ENCODE data around the gene UBD.

UBD gene

GRCh38 chr6:29522227-29522626, 37.3 kb downstream of the UBD start:
- DNase-seq (ENCODE audit: low read depth in 2 of 2): no peak

- DNase-seq (ENCODE audit: low read depth in 2 of 2): no peak
These were observed 38.4 kb downstream of the UBD start for GRCh38 chr6:29521006-29521680.

GRCh38 chr6:29520232-29520631, 39.3 kb downstream of the UBD start:
- no peak for DNase-seq (ENCODE audit: low read depth in 2 of 2)

- DNase-seq (ENCODE audit: low read depth in 2 of 2): no peak
These were observed 40.1 kb downstream of the UBD start for GRCh38 chr6:29519291-29520010.

GRCh38 chr6:29517728-29518440, 41.6 kb downstream of the UBD start:
- no peak for DNase-seq (ENCODE audit: low read depth in 2 of 2)

DNA sequence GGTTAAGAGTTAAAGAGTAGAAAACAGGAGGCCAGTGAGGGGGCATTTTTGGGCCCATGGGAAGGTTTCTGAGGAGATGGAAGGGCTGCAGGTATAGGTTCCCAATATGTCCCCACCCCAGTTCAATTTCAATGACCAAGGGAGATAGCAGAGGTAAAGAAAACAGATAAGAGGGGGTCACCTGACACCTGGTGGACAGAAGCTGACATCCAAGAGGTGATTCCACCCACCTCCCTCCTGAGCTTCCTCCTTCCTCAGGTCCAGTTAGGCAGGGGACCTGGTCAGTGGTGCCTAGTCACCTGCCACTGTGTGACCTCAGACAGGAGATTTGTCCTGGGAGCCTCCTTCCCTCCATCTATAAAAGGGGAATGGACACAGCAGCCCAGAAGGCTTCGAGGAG, 42.3 kb downstream of the UBD start:
- no peak for DNase-seq (ENCODE audit: low read depth in 2 of 2)

GRCh38 chr6:29516108-29516507, 43.4 kb downstream of the UBD start:
- DNase-seq (ENCODE audit: low read depth in 2 of 2): peak in 1 of 2 donors; percentile 5

GRCh38 chr6:29510746-29511300, 48.7 kb downstream of the UBD start:
- no peak for DNase-seq (ENCODE audit: low read depth in 2 of 2)

GRCh38 chr6:29510202-29510601, 49.3 kb downstream of the UBD start:
- no peak for DNase-seq (ENCODE audit: low read depth in 2 of 2)

- DNase-seq (ENCODE audit: low read depth in 2 of 2): no peak
These were observed 49.8 kb downstream of the UBD start for GRCh38 chr6:29509711-29510110.

- DNase-seq (ENCODE audit: low read depth in 2 of 2): no peak
These were observed 50.3 kb downstream of the UBD start for GRCh38 chr6:29509239-29509638.

- no peak for DNase-seq (ENCODE audit: low read depth in 2 of 2)
These were observed 52.2 kb downstream of the UBD start for GRCh38 chr6:29507319-29507718.

DNA sequence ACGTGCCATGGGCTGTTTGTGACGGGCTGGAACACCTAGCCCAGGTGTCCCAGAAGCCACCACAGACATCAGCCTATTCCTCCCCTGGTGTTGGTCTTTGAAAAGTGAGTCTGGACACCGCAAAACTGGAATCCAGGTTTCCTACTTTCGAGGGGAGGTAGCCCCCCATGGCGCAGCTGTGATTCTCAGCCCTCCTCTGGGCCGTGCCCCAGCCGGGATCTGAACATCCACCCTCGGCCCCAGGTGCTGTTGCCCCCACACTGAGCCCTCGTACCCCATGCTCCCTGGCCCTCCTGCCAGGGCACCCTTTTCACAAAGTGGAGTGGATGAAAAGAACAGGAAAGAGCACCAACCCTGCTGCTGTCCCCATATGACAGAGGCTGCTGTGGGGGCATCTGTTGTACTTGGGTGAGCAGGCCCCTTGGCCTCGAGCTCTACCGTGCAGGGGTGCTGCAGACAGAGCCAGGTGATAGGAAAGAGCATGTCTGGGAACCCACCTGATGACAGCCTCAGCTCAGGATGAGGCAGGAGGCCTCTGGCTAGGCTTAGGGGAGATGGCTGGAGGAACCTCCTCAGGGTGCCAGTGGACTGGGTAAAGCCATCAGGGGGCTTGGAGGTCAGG, 53.0 kb downstream of the UBD start:
- DNase-seq (ENCODE audit: low read depth in 2 of 2): no peak

DNA sequence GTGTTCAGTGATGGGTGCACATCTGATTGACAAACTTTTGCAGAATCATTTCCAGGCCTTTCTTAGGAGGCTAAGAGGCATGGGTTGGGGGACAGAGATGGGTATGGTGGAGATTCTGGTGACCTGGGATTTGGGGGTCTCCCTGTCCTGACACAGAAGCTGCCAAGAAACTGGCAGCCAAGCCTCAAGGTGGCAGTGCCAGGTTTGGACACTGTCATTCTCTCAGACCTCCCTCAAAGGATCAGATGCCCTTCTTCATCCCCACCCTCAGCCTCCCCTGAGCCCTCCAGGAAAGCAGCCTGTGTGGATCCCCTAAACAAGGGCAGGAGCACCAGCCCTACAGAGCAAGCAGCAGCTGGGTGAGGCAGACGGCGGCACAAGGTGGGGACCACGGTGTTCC, 53.7 kb downstream of the UBD start:
- DNase-seq (ENCODE audit: low read depth in 2 of 2): no peak
